Myocyte (in vitro differentiated cells): ENCODE results near the gene TBC1D14. TPM values are rescaled to one million over a fixed set of nuclear protein-coding genes. Genes with fewer than 3 reads are reported as not detected.
"Not testable (repeated sequence)": the region's sequence is repeated elsewhere in the genome, so short reads cannot be mapped to it uniquely, and the experiment has no call there.

Experiments used
- DNase-seq: peaks from one replicate; pipeline ENCODE4 v3.0.0-alpha.2; 2012; ENCODE audit warnings: low read depth
- total RNA-seq: library from RNA; depleted of rRNA; stranded (reverse); fragments of >200 nt; gene quantifications from 2 replicates; pipeline ENCODE4 v1.2.3, GENCODE V29; 2014

TBC1D14 gene
- total RNA-seq, 1 donor from 2014 or later = 48.6 TPM

DNA sequence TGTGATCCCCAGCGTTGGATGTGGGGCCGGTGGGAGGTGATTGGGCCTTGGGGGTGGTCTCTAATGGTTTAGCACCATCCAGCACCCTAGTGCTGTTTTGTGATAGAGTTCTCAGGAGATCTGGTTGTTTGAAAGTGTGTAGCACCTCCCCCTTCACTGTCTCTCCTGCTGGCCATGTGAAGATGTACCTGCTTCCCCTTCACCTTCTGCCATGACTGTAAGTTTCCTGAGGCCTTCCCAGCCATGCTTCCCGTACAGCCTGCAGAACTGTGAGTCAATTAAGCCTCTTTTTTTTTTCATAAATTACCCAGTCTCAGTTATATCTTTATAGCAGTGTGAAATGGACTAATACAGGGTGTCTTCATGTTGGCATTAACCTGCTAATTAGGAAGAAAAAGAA, 19.3 kb upstream of the TBC1D14 start:
- DNase-seq = no peak

DNA sequence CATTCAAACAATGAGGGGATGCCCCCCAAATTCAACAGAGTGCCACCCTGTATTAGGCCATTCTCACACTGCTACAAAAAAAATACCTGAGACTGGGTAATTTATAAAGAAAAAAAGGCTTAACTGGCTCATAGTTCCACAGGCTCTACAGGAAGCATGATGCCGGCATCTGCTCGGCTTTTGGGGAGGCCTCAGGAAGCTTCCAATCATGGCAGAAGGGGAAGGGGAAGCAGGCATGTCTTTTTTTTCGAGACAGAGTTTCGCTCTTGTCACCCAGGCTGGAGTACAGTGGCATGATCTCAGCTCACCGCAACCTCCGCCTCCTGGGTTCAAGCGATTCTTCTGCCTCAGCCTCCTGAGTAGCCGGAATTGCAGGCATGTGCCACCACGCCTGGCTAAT, 18.7 kb upstream of the TBC1D14 start:
- DNase-seq = not testable (repeated sequence)

DNA sequence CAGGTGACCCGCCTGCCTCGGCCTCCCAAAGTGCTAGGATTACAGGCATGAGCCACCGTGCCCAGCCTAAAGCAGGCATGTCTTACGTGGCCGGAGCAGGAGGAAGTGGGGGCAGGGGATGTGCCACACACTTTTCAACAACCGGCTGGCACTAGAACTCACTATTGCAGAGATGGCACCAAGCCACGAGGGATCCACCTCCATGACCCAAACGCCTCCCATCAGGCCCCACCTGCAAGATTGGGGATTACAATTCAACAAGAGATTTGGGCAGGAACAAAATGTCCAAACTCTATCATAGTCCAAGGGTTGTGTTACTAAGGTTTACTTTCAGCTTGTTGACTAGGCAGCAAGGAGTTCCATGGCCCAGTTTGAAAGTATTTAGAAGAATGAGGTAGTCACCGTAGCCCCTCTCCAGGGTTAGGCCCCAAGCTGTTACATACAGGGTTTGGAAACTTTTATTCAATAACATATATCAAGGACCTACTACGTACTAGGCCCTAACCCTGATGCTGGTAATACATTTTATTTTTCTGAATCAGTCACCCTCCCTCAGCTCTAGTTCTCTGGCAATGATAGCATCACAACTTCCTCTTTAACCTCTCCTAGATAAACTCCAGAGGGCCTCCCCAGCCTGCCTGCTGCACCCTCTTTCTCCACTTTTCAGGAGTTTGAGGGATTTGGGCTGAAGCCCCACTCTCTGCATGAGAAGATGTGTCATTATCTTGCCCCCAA, 18.0 kb upstream of the TBC1D14 start:
- DNase-seq = no peak

DNA sequence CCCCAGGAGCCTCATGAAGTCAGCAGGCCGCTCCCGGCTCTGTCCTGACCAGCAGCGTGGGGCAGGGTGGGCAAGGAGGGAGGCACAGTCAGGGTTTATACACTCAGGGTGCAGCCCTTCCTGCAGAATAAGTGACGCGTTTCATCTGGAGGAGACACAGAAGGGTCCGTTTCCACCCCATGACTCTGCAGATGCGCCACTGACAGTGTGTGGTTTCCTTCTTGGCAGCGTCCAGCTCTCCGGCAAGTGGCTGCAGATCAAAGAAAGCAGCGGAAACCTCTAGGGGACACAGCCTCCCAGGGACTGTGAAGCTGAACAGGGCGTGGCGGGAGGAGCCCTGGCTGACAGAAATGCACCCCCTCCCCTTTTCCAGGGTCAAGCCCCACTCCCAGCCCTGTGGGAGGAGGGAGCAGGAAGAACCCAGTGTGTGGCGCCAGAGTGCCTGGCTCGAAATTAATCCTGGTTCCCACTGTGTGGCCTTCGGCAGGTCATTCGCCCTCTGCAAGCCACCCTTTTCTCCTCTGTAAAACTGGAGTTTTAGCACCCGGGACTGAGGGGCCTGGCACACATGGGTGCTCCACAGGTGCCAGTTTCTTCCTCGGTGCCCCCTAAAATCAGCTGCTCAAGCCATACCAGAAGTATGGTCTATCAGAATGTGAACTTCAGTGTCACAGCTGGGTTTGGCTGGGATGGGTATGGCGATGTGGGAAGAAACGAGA, 17.3 kb upstream of the TBC1D14 start:
- DNase-seq = peak; percentile 79

DNA sequence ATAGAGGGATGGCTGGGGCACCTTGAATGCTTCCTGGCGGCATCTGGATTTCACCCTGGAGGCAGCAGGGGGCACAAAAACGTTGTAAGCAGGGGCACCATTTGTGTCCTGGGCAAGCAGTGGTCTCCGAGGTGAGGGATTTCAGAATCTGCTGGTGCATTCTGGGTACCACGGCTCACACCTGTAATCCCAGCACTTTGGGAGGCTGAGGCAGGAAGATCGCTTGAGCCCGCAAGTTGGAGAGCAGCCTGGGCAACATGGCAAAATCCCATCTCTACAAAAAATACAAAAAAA, 16.8 kb upstream of the TBC1D14 start:
- DNase-seq = no peak

DNA sequence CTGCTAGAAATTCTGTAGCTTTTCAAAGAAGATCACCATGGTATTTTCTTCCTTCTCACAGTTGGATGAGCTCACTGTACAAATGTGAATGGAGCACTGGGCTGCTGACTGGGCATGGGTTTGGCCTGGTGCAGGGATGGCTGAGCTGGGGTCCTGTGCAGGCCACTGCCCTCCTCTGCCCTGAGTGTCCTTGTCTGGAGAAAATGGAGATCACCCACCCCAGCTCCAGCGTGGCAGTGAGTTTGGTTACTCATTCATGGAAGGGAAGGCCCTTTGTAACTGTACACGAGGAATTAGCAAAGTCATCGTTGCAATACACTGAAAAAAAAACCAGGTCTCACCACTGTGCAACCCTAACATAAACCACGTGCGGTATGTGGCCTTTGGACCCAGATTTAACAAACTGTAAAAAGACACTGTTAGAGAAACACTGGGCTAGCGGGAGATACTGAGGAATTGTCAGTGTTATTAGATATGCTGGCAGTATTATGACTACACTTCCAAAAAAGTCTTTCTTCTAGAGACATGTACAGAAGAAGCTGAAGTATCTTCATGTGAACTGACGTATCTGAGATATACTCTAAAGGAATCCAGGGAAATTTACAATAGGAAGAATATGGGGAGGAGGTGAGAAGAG, 16.1 kb upstream of the TBC1D14 start:
- no peak for DNase-seq

DNA sequence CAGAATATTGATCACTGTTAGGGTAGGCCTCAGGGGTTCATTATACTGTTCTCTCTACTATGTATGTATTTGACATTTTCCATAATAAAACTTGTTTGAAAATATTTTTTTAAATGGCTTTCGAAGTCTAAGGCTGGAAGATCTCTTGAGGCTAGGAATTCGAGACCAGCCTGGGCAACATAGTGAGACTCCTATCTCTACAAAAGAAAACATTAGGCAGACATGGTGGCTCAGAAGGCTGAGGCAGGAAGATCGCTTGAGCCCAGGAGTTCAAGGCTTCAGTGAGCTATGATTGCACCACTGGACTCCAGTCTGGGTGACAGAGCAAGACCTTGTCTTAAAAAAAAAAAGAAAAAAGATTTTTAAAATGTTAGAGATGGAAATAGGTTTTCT, 15.5 kb upstream of the TBC1D14 start:
- no peak for DNase-seq

DNA sequence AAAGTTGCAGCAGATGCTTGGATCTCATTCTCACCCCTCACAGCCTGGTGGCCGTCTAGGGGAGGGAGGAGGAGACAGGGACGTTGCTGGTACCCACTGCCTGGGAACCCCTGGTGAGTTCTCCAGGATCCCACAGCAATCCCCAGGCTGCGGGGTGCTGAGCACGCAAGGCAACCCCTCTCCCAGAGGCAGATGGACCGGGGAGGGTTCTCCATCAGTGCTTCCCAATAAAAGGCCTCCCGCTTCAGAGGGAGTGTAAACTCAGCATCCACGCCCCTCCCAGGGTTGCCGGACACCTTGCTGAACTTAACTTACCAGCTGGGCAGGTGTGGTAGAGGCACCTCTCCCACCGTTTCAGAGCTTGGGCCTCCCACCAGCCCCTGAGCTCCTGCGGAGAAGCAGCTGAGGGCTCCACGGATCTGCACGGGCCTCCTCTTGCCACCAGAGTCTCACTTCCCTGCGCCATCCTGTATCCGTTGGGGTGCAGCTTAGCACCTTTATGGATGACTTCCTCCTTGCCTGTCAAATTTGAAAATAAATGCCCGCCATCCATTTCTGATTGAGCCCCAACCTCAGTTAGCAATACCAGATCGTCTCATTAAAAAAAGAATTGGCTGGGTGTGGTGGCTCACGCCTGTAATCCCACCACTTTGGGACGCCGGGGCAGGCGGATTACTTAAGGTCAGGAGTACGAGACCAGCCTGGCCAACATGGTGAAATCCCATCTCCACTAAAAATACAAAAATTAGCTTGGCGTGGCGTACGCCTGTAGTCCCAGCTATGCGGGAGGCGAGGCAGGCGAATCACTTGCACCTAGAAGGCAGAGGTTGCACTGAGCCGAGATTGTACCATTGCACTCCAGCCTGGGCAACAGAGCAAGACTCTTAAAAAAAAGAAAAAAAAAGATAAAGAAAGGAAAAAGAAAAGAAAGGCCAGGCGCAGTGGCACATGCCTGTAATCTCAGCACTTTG, 14.8 kb upstream of the TBC1D14 start:
- no peak for DNase-seq

DNA sequence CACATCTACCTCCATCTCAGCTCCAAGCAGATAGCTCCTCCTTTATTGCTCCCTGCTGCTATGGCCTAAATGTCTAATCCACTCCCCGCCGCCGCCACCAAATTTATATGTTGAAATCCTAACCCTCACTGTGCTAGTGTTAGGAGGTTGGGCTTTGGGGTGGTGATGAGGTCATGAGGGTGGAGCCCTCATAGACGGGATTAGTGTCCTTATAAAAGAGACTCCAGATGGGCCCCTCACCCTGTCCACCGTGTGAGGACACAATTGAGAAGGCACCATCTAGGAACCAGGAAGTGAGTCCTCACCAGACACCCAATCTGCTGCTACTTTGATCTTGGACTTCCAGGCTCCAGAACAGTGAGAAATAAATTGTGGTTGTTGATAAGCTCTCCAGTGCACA, 13.6 kb upstream of the TBC1D14 start:
- no peak for DNase-seq

DNA sequence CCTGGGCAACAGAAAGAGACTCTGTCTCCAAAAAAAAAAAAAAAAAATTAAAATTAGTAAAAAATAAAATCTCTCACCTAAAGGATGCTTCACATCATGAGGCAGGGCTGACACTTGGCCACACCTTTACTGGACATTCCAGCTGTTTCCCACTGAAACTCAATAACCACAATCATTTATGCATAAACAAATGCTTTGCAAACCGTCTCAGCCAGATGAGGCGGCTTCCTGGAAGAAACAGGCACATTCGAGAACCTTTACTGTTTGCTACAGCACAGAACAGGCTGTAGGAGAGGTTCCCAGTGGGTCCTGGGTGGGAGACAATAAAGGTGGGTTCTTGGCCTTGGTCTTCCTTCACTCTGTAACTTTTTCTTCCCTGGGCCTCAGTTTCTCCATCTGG, 10.9 kb upstream of the TBC1D14 start:
- DNase-seq = no peak

DNA sequence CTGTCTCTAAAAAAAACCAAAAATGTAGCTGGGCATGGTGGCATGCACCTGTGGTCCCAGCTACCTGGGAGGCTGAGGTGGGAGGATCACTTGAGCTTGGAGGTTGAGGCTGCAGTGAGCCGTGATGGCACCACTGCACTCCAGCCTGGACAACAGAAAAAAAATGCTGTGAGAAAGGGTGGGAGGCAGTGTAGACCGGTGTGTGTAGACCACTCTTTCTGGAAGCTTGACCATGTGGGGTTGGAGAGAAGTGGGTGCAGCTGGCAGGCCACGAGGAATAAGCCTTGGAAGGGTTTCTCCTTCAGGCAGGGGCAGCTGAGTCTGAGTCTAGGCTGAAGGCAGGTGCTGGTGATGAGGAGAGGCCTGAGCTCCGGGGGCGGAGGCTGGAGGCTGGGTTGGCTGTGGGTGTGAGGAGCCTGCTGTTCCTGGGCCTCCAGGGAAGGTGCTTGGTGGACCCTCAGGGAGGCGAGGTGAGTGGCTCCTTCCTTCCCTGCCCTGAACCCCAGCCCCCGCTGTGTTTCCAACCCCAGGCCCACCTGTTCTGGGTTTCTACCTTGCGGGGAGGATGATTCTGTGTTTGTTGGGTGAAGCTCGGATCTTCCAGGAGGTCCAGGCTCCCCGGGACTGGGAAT, 9.3 kb upstream of the TBC1D14 start:
- no peak for DNase-seq

DNA sequence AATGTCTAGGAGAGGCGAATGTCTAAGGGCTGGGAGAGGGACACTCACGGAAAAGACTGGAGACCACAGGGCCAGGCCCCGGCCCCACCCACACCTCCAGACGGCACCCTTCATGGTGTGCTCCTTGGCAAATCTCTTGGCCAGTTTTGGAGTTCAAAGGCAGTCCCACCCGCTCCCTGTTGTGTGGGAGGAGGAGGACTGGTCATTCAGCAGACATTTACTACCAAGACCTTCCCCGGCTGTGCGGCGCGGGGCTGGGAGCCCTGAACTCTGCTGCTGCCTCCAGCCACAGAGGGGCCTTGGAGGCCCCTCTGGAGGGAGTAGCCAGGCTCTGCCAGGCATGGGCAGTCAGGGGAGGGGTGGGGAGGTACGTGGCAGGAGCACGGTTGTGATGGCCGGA, 8.7 kb upstream of the TBC1D14 start:
- no peak for DNase-seq

DNA sequence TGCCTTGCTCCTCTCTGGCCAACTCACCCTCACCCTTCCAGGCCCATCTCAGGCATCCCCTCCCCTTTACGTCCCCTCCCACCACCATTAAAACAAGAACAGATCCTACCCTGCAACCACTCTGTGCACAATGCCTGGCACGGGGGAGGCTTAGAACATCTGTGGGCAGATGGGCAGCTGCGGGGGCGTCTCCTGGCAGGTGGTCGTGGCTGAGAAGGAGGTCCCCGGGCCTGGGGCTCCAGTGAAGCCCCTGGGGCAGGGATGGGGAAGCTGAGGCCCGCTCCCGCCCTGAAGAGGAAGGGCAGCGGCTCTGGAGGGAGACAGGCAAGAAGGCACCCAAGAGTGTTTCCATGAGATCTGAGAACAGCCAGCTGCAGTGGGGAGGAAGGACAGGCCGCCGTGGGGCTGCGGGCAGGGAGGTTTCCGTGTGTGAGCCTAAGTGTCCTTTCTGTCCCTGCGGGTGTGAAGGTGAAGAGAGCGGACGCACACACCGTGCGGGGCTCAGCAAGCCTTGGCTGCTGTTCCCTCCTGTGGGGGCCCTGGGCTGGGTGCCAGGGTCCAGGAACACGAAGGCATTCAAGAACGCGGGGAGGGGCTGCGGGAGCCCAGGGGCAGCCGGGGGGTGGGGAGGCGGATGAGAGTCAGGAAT, 7.8 kb upstream of the TBC1D14 start:
- no peak for DNase-seq

DNA sequence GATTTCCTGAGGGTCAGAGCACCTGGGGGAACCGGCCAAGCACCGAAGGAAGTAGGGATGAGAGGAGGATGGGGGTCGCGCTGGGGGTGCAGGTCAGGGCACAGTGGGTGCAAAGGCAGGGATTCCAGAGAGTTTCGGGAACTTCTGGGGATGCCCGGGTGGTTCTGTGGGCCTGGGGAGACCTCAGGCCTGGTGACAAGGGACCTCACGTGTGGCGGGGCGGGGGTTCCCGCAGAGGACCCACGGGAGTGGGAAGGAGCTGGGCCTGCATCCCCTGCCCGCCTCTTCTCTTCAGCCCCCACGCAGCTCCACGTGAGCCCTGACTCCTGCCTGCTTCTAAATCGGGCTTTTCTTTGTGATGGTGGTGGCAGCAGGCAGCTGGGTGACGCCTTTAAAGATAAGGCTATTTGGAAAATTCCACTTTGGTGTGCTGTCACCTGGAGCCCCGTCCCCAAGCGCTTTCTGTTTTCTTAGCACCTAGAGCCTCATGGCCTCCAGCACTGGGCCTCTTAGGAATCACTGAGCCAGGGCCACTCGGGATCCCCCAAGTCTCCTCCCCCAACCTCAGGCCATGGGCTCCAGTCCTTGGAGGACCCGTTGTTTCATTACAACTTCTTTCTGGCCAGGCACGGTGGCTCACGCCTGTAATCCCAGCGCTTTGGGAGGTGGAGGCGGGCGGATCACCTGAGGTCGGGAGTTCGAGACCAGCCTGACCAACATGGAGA, 7.1 kb upstream of the TBC1D14 start:
- no peak for DNase-seq

DNA sequence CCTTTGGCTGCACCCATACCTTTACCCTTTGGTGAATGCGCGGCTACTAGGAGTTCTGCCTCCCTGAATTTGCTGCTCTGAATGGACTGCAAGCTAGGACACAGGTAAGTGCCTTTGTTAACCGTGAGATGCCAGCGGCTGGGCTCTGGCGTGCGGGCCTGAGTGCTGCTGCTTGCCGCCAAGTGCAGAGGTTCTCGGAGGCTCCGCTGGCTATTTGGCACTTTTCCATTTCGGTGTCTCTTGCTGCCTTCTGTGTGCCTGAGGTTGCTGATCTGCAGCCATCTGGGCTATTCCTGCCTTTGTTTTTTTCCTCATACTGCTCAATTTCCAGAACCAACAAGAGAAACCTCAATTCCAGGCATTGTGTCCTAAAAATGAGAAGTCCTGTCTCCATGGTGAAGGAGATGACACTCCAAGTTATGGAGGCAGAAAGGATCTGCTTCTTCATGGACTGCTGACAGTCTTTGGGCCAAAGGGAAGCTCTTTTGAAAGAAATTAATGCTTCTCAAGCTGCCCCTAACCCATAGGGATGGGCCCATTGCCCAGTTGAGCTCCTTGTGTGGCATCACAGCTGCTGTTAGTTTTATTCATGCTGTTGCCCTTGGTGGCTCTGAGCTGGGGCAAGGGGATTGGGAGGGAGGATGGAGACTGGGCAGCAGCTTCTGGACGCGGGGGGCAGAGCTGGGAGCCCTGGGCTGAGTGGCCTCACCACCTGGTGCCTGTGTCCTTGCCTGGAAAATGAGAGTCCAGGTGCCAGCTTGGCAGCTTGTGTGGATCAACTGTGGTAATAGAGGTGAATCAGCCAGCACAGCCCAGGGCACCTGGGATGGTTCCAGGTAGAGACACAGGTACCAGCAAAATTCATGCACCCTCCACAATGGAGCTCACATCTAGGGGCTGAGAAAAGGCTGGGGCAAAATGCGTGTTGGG, 3.8 kb upstream of the TBC1D14 start:
- DNase-seq = no peak

DNA sequence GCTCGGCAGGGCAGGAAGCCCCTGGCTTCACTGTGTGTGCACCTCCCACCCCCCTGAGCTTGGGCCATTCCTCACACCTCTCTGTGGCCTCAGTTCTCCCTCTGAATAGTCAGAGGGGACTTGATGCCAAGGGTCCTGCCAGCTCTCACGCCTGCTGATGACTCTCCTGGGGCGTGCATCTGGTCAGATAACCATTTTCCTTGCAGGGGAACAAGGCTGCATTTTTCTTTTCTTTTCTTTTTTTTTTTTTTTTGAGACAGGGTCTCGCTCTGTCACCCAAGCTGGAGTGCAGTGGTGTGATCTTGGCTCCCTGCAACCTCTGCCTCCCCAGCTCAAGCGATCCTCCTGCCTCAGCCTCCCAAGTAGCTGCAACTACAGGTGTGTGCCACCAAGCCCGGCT, 3.1 kb upstream of the TBC1D14 start:
- not testable (repeated sequence) for DNase-seq

DNA sequence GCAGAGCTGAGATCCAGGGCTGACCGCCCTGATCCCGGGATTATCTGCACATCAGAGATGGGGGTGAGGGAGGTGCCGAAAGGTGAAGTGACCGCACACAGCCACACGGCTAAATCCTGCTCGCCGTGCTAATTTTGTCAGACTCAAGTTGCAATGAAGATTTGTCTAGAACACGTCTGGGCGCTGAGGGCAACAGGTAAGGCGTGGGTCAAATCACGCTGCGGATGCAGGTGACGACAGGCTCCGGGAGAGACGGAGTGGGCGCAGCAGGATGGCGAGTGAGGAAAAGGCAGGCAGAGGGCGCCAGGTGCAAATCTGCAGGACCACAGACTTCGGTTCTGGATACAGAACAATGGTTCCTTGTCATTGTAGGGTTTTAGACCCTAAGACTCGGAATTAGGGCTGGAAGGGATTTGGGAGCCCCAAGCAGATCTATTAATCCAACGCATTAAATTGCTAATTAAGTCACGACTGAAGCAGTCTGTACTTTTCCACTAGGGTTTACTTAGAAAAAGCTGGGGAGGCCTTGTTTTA, 1.9 kb upstream of the TBC1D14 start:
- no peak for DNase-seq

DNA sequence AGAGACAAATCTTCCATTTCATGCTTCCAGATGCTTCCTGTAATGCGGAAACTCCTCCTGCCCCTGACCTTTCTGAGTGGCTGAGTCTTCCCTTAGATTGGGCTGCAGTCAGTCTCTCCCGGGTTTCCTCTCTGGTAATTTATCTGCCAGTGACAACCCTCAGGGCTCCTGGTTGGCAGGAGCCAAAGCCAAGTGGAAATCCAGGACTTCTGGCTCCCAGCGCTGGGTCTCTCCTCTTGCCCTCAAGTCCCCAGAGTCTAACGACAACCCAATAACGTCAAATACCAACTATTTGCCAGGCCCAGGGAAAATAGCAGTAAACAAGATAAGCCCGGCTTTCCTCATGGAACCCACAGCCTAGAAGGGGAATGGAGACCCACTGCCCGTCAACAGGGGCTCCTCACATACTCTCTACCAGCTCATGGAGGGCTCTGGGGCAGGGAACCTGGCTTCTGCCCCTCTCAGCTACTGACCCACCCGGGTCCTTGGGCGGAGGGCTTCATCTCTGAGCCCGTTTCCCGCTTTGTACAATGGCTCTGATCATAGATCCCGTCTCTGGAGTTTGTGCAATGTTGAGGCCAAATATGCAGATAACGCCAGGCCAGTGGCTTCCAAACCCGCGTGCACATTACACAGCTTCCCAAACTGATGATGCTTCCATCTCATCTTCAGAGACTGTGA, 1.1 kb upstream of the TBC1D14 start:
- DNase-seq = no peak
